GM19351 (cell line): ENCODE data around the gene STYXL1.

Experiments
- ATAC-seq: cut with Tn5 transposase; IDR thresholded peaks from one replicate; pipeline ENCODE4 v1.9.1; 2021; ENCODE audit warnings: mild to moderate bottlenecking, moderate library complexity; ENCODE audit not compliant: unreplicated experiment

Gene STYXL1

DNA sequence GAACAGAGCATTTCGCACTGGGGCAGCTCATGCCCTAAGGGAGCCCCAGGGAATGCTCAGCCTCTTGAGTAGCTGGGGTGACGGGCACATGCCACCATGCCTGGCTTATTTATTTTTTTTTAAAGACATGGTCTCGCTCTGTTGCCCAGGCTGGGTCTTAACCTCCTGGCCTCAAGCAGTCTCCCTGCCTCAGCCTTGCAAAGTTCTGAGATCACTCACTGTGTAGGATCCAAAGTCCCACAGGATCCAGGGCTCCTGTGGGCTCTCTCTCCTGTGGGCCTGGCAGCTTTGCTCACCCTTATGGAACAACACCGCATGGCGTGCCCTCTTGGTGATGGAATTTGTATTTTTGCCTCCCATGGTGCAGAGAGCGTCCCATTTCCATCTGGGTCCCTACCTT lies 87.4 kb downstream of the STYXL1 start:
- ATAC-seq = no peak

DNA sequence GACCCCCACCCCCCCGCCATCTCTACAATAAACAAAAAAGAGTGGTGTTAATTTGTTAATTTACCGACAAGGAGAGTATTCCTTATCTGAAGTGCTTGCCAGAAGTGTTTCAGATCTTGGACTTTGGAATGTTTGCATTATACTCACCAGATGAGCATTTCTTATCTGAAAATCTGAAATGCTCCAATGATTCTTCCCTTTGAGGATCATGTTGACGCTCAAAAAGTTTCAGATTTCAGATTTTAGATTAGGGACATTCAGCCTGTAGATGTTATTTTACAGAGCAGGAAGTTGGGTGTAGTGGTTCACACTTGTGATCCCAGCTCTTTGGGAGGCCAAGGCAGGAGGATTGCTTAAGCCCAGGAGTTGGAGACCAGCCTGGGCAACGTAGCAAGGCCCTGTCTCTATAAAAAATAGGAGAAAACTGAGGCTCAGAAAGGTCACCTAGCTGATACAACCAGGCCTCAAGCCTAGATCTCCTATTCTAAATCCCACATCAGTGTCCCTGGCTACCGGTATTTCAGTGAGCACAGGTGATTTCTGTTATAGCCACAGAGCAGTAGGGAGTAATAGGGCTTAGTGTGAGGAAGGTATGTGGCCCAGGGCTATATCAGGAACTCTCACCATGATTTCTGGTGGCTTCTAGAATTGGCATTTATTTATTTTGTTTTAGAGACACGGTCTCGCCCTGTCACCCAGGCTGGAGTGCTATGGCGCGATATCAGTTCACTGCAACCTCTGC lies 88.8 kb downstream of the STYXL1 start:
- ATAC-seq = no peak

DNA sequence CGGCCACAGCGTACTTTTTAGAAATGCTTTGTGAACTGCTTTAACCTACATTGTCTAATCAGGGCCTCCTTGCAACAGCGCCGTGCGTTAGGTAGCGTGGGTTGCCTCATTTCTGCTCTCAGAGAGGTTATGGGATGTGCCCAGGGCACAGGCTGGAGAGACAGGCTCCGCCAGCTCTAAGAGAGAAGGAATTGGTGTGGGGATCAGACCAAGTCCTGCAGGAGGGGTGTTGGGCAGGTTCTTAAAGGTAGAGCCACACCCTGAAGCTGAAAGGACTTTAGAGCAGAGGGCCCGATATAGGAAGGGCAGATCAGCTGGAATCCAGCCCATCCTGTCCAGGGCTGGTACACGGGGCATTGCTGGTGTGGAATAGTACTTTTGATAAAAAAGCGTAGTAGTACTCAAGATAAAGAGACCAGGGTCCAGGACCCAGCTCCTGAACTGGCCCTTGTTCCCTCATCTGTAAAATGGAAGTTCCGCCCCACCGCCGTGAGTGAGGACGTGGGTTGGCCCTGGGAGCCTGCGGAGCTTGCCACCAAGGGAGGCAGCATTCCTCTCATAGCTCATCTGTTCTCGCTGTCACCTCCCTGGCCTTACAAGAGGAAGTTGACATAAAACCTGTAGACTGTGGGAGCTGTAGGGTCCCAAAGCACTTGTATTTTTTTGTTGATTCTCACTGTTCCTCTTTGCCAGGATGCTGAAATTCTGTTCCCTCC lies 90.6 kb downstream of the STYXL1 start:
- ATAC-seq = no peak

DNA sequence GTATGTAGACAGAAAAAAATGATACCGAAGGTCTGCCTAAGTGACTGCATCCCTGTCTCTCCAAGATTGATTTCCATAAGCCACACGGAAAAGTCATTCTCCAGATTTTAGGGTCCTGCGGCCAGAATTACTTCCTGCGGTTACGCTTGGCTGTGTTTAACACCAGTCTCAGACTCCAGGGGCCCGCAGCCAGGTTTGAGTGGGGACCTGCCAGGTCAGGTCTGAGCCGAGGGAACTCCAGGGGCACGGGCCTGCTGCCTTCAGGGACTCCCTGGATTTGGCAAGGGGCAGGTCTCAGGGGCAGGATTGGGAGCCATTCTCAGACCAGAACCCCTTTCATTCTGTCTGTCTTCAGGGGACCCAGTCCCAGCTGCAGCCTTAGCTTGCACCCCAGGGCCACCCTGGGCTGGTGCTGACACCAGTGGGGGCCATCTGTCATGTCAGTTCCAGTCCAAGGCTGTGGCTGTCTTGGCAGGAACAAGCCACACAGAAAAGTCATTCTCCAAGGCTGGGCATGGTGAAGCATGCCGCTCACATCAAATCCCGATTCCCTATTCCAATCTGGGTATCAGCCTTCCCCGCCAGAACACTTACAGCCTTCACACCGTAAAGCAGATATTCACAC lies 92.4 kb downstream of the STYXL1 start:
- no peak for ATAC-seq

DNA sequence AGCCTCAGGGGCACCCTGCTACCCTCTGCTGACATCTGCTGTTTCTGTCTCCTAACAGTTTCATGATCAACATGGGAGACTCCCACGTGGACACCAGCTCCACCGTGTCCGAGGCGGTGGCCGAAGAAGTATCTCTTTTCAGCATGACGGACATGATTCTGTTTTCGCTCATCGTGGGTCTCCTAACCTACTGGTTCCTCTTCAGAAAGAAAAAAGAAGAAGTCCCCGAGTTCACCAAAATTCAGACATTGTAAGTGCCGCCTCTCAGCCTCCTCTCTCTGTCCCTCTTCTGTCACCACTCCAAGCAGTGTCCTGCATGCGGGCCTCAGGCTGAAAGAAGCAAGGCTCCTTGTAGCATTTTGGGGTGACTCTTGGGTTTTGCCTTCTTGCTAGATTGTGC lies 93.9 kb downstream of the STYXL1 start:
- ATAC-seq = no peak

DNA sequence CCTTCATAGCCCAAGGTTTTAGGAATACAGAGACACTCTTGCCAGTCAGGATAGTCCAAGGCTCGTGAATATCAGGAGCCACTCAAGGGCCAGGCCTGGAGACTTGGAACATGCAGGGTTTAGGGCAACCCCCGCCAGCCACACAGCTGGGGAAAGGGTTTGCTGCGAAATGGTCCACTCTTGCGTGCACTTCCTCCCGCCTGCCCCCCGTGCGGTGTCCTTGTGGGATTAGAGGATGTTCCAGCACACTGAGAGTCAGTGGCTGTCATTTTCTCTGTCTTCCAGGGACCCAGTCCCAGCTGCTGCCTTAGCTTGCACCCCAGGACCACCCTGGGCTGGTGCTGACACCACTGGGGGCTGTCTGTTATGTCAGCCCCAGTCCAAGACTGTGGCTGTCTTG lies 94.4 kb downstream of the STYXL1 start:
- no peak for ATAC-seq

DNA sequence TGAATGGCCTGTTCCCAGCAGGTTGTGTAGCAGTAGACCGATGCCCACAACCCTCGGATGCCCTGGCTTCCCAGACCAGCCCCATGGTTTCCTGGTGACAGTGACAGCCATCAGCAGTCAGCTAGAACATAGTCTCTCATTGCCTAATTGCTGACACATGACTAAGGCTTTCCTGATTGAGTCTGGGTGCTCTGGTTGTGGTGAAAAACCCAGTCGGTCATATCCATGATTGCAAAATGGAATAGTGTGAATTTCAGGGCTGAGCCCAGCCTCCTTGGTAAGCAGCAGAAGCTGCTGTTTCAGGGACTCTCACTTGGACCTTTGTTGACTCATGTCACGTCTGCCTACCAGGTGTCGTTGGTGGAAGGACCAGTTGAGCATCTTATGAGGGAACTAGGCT lies 96.3 kb downstream of the STYXL1 start:
- no peak for ATAC-seq

DNA sequence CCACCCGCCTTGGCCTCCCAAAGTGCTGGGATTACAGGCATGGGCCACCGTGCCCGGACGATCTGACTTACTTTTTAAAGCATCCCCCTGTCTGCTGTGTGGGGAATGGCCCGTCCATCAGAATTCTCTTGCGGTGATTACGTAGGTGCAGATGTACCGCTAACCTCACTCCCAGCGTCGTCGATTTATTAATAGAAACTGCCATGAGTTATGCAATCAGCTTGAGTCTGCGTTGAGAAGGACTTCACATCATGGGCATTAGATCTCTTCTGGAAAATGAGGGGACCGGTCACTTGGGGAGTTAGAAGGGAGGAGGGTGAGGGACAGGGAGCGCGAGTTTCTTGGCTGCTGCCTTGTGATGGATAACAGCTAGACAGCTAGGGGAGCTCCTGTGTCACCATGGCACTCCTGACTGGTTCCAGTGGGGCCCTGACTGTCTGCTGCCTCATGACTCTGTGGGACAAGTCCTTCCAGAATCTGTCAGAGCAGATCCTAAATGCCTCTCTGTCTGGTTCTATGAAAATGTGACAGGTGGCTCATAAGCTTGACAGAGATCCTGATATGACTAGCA lies 97.6 kb downstream of the STYXL1 start:
- no peak for ATAC-seq

DNA sequence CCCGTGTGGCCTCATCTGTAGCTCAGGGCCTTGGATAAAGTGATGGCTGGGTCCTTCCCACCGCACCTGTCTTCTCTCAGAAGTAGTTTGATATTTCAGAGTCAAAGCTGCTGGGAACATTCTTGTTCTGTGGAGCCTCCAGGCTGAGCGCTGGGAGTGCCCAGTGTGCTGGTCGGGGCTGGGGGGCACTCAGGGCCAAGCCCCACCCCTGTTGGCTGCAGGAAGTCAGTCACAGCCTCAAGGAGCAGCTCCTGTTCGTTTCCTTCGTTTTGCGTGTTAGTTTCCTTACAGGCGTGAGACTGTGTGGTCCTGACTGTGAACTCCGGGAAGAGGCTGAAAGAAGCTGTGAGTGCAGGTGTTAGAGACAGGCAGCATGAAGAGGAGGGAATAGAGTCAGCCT lies 99.6 kb downstream of the STYXL1 start:
- no peak for ATAC-seq
